Tibial artery (tissue), 4 donors: ENCODE results near the gene ARMC12.

ENCODE experiments used
- DNase-seq, 2 donors: peaks; one replicate each; pipeline ENCODE4 v3.0.0-alpha.2; 2019
- H3K27ac ChIP-seq, 2 donors: fragments of 200-600 bp; sonication (generic) in 1 of 2; 1 replicate in 1 of 2; 2 replicates in 1 of 2; pipeline ENCODE4 v1.5.1; 2018 to 2019; ENCODE audit warnings: mild to moderate bottlenecking in 1 of 2
- H3K27me3 ChIP-seq, 2 donors: fragments of 200-600 bp; sonication (generic) in 1 of 2; one replicate each; pipeline versions ENCODE4 v1.5.1 to v1.6.0; 2016 to 2019
- H3K36me3 ChIP-seq, 3 donors: fragments of 200-600 bp; sonication (generic) in 2 of 3; one replicate each; pipeline ENCODE4 v1.5.1; 2016 to 2019; ENCODE audit warnings: mild to moderate bottlenecking in 2 of 3
- H3K4me1 ChIP-seq, 4 donors: fragments of 200-600 bp; sonication (generic) in 2 of 4; 1 replicate in 3 of 4; 2 replicates in 1 of 4; pipeline ENCODE4 v1.5.1; 2016 to 2019
- H3K4me3 ChIP-seq, 2 donors: fragments of 200-600 bp; sonication (generic) in 1 of 2; 1 replicate in 1 of 2; 2 replicates in 1 of 2; pipeline ENCODE4 v1.5.1; 2018 to 2019; ENCODE audit warnings: mild to moderate bottlenecking in 2 of 2
- H3K9me3 ChIP-seq, 3 donors: fragments of 200-600 bp; sonication (generic) in 1 of 3; one replicate each; pipeline ENCODE4 v1.5.1; 2016 to 2019
- intact Hi-C: fragments of 100-400 bp; cut with DNase I; formaldehyde crosslinking; loops from one replicate; pipeline ENCODE4 v1.15.0; 2023; ENCODE audit warnings: low total_unique reads
- TF ChIP-seq, protein P1 (sequence below), 2 experiments: fragments of 200-600 bp in 1 of 2; fragments of 450-650 bp in 1 of 2; IDR thresholded peaks; one replicate each; pipeline ENCODE4 v1.5.1; 2017 to 2019; ENCODE audit warnings: antibody characterized with exemption in 2 of 2, mild to moderate bottlenecking in 1 of 2, moderate library complexity in 1 of 2

ARMC12 gene

DNA sequence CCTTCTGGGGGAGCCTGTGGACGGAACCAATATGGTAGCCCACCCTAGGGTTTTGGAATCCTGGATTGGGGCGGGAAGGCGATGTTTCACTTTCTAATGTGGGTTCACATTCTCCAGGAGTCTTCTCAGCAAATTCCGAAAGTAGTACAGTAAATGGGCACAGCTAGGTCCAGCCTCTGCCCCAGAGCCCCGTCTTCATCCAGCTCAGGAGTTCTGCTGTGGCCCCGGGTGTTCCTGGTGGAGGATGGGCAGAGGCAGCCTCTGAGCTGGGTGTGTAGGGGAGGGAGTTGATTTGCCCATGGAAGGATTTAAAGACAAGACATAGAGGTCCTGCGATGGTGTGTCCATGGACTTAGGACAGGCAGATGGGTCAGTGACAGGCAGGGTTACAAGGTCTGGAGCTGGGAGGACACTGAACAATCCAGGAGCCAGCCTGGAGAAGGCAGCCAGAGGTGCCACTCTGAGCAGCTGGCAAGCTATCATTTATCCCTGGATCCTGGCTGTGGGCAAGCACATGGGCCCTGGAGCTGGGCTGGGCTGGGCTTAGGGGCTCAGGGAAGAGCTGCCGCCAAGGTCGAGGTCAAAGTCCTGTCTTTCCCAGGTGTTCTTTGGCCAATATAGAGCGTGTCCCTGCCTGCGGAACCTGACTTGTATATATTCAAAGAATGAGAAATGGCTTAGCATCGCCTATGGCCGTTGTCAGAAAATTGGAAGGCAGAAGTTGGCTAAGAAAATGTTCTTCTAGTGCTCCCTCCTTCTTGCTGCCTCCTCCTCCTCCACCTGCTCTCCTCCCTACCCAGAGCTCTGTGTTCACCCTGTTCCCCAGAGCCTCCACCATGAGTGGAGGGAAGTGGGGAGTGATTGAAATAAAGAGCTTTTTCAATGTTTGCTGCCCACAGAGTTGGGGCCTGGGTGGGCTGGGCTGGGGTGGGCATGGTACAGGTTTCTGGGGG lies 50.7 kb downstream of the ARMC12 start:
- DNase-seq, result no peak
- peaks cover 0 to 62% of the 10 kb centered on the region in 2 donors for H3K27me3 ChIP-seq
- intact Hi-C loops, result loop anchor here (1.0 kb wide), 1 partner anchor 11 kb away; no protein-coding TSS in a partner anchor

DNA sequence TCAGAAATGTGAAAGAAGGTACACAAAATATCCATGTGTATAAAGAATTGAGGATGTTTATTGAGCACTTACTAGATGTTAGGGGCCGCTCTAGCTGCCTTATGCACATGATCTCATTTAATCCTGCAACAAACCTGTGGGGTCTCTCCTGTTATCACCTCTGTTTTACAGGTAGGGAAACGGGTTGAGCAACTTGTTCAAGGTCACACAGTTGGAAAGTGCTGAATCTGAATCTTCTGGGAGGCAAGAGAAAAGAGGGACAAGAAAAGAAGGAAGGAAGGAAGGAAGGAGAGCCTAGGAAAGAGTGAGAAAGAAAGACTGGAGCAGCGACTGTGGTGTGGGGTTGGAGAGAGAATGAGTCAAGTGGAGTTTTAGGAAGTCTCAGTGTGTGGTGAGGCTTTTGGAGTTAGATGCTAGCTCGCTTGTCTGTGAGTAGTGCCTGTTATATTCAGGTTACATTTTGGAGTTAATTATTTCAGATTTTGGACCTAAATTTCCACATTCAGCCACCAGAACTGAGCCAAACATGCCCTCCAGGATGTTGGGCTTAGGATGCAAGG lies 51.7 kb downstream of the ARMC12 start:
- Histone ChIP-seq H3K36me3 (no peaks in the 10 kb centered on the region), H3K27ac (no peak overlapping the region), H3K27me3 (peaks cover 0 to 59% of the 10 kb centered on the region in 2 donors), H3K4me3 (no peak overlapping the region), H3K9me3 (no peaks in the 10 kb centered on the region), H3K4me1 (no peaks in the 10 kb centered on the region)
- no peak for DNase-seq
- TF ChIP-seq, protein P1, sequence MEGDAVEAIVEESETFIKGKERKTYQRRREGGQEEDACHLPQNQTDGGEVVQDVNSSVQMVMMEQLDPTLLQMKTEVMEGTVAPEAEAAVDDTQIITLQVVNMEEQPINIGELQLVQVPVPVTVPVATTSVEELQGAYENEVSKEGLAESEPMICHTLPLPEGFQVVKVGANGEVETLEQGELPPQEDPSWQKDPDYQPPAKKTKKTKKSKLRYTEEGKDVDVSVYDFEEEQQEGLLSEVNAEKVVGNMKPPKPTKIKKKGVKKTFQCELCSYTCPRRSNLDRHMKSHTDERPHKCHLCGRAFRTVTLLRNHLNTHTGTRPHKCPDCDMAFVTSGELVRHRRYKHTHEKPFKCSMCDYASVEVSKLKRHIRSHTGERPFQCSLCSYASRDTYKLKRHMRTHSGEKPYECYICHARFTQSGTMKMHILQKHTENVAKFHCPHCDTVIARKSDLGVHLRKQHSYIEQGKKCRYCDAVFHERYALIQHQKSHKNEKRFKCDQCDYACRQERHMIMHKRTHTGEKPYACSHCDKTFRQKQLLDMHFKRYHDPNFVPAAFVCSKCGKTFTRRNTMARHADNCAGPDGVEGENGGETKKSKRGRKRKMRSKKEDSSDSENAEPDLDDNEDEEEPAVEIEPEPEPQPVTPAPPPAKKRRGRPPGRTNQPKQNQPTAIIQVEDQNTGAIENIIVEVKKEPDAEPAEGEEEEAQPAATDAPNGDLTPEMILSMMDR (IDR thresholded peaks at IDR 0.05), result no peak
- intact Hi-C loops, result no loop called here

More for the DNA sequence above, 50.7 kb downstream of the ARMC12 start:
- Histone ChIP-seq H3K4me1 (no peaks in the 10 kb centered on the region), H3K27ac (no peak overlapping the region), H3K4me3 (no peak overlapping the region), H3K9me3 (no peaks in the 10 kb centered on the region), H3K36me3 (no peaks in the 10 kb centered on the region)
- TF ChIP-seq, protein P1 (IDR thresholded peaks at IDR 0.05), result no peak

DNA sequence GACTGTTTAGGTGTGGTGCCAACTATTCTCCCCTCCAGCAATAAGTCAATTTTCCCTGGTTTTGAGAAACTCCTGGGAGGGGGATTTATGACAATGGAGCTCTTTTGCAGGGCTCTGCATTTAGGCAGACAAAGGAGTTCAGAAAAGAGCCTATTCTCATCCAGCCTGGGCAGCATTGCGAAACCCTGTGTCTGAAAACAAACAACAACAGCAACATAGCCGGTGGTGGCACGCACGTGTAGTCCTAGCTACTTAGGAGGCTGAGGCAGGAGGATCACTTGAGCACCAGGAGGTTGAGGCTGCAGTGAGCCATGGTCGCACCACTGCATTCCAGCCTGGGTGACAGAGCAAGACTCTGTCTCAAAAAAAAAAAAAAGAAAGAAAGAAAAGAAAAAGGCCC lies 53.9 kb downstream of the ARMC12 start:
- no peak overlapping the region for H3K4me3 ChIP-seq
- H3K27ac ChIP-seq, result no peak overlapping the region
- no peaks in the 10 kb centered on the region for H3K9me3 ChIP-seq
- TF ChIP-seq, protein P1 (IDR thresholded peaks at IDR 0.05), result no peak
- no peaks in the 10 kb centered on the region for H3K4me1 ChIP-seq
- intact Hi-C loops, result no loop called here
- H3K36me3 ChIP-seq, result no peaks in the 10 kb centered on the region
- H3K27me3 ChIP-seq, result peaks cover 0 to 64% of the 10 kb centered on the region in 2 donors
- no peak for DNase-seq

DNA sequence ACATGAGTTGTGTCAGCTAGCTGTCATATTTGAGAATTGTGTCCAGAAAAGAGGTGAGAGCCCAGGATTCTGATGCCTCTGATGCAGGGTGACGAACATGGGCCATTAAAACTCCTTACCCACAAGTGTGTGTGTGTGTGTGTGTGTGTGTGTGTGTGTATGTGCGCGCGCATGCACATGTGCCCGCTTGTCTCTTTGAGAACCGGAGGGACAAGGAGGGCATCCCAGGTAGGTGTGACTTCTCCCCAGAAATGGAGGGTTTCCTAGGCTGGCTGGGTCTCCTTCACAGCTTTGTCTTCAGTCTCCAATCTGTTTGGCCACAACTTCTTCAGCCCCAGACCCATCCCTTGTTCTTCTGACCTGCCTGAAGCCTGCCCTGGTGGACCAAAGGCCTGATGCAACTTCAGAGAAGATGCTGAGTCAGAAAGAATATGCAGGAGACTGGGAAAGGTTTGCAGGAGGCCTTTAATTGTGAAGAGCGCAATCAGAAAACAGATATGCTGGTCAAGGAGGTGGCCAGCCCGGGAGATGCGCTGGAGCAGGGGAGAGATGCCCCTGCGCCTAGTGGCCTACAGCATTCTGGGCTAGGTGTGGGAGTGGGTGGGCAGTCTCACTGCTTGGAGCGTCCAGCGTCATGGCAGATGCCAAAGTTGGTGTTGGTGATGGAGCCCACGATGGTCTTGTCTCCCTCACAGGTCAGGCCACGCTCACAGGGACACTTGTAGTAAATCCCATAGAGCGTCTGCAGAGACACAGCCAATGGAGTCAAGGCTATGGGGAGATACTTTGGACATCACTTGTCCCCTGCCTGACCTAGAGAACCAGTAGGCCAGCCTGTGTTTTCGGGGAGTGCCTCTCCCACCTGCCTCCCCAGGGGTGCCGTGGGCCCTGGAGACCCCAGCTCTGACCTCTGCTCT lies 58.0 kb downstream of the ARMC12 start:
- Histone ChIP-seq H3K27me3 (peaks cover 0 to 57% of the 10 kb centered on the region in 2 donors), H3K27ac (no peak overlapping the region), H3K4me3 (no peak overlapping the region), H3K36me3 (no peaks in the 10 kb centered on the region), H3K9me3 (no peaks in the 10 kb centered on the region), H3K4me1 (no peaks in the 10 kb centered on the region)
- no peak for DNase-seq
- TF ChIP-seq, protein P1 (IDR thresholded peaks at IDR 0.05), result no peak
- intact Hi-C loops, result no loop called here

DNA sequence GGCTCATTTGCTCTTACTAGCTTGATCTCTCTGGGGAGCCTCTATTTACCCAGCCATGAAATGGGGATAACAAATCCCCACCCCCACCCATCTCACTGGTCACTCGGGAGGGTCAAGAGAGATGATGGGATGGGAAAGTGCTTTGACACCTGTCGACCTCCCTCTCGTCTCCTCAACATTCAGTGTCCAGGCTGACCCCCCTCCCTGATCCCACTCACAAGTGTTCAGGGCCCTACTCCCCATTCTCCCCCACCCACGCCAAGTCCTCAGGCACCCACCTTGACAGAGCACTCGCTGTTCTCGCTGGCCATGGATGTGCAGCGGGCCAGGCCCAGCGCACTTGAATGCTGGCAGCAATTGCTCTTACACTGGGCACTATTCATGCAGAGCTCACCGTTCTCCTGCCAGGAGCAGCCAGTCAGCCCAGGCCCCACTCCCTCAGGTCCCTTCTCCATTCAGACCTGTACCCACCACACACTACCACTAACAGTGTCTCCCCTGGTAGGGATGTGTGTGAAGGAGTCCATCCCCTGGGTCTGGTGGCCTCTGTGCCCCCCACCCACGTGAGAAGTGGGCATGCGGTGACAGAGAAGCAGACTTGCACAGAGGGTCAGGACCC lies 58.7 kb downstream of the ARMC12 start:
- no peak overlapping the region for H3K4me3 ChIP-seq
- TF ChIP-seq, protein P1 (IDR thresholded peaks at IDR 0.05), result no peak
- H3K27me3 ChIP-seq, result peaks cover 0 to 52% of the 10 kb centered on the region in 2 donors
- no peaks in the 10 kb centered on the region for H3K9me3 ChIP-seq
- intact Hi-C loops, result no loop called here
- H3K4me1 ChIP-seq, result no peaks in the 10 kb centered on the region
- no peak for DNase-seq
- H3K36me3 ChIP-seq, result no peaks in the 10 kb centered on the region
- H3K27ac ChIP-seq, result no peak overlapping the region
